IMR-90 (cell line): ENCODE data around the gene NMNAT3. TPM values are rescaled to one million over a fixed set of nuclear protein-coding genes. Genes with fewer than 3 reads are reported as not detected.

Experiments
- ATAC-seq: fragments of 200-7000 bp; cut with Tn5 transposase; 2 replicates; pipeline ENCODE4 v1.9.1; 2020; ENCODE audit warnings: low read depth, mild to moderate bottlenecking, moderate library complexity
- Bru-seq: library from RNA; stranded (reverse); fragments of 400-500 nt; gene quantifications from one replicate; lab custom pipeline; 2021; lab: Mats Ljungman, UMichigan
- BruChase-seq, 2 experiments: library from RNA; stranded (reverse); fragments of 400-500 nt; gene quantifications; one replicate each; lab custom pipeline; 2021; lab: Mats Ljungman, UMichigan
- BruUV-seq: library from RNA; stranded (reverse); fragments of 400-500 nt; replicated peaks from 2 replicates; lab custom pipeline; 2021; lab: Mats Ljungman, UMichigan
- CTCF ChIA-PET: fragments of 300-600 bp; formaldehyde crosslinking; extraction: SDS; loops from one replicate; lab custom pipeline; 2021; ENCODE audit warnings: antibody characterized with exemption; lab: Yijun Ruan, JAX
- POLR2A ChIA-PET: fragments of 300-600 bp; sonication (Branson Sonifier 250); formaldehyde crosslinking; loops from one replicate; lab custom pipeline; 2022; ENCODE audit warnings: antibody characterized with exemption; ENCODE audit not compliant: unreplicated experiment; lab: Charles Lee
- DNase-seq: peaks from one replicate; pipeline ENCODE4 v3.0.0; 2013
- H2AFZ ChIP-seq: replicated peaks from 2 replicates; pipeline ENCODE3; 2013; ENCODE audit warnings: low read length, mild to moderate bottlenecking; ENCODE audit not compliant: poor library complexity
- H2AK5ac ChIP-seq: 2 replicates; pipeline ENCODE4 v1.6.1; 2013; ENCODE audit warnings: low read depth, low read length, inconsistent platforms
- H2AK9ac ChIP-seq: replicated peaks from 2 replicates; pipeline ENCODE3; 2013; ENCODE audit warnings: mild to moderate bottlenecking, low read depth, low read length, moderate library complexity; ENCODE audit not compliant: poor library complexity
- H2BK120ac ChIP-seq: 2 replicates; pipeline ENCODE4 v1.6.1; 2013; ENCODE audit warnings: low read depth, low read length, inconsistent platforms
- H2BK15ac ChIP-seq: 3 replicates; pipeline ENCODE4 v1.6.1; 2013; ENCODE audit warnings: low read depth, low read length, inconsistent platforms
- H2BK20ac ChIP-seq: 2 replicates; pipeline ENCODE4 v1.6.1; 2013; ENCODE audit warnings: low read depth, mild to moderate bottlenecking, inconsistent platforms, low read length, moderate library complexity
- H2BK5ac ChIP-seq: 2 replicates; pipeline ENCODE4 v1.6.1; 2013; ENCODE audit warnings: mild to moderate bottlenecking, low read depth, low read length, inconsistent platforms; ENCODE audit not compliant: poor library complexity, severe bottlenecking
- H3K14ac ChIP-seq: replicated peaks from 2 replicates; pipeline ENCODE4 v1.6.1; 2013; ENCODE audit warnings: low read depth, low read length, inconsistent platforms
- H3K18ac ChIP-seq: 2 replicates; pipeline ENCODE4 v1.6.1; 2013; ENCODE audit warnings: low read depth, low read length, control low read depth
- H3K23ac ChIP-seq: 2 replicates; pipeline ENCODE4 v1.6.1; 2013; ENCODE audit warnings: low read depth, low read length, inconsistent platforms
- H3K27ac ChIP-seq: 2 replicates; pipeline ENCODE4 v1.5.1; 2013; ENCODE audit warnings: mild to moderate bottlenecking, control low read depth, low read length; ENCODE audit not compliant: insufficient read depth
- H3K27me3 ChIP-seq: 2 replicates; pipeline ENCODE4 v1.6.1; 2013; ENCODE audit warnings: low read length; ENCODE audit not compliant: control insufficient read depth, insufficient read depth
- H3K36me3 ChIP-seq: 2 replicates; pipeline ENCODE4 v1.6.1; 2013; ENCODE audit warnings: low read length, mixed read lengths; ENCODE audit not compliant: control insufficient read depth, insufficient read depth
- H3K4ac ChIP-seq: 2 replicates; pipeline ENCODE4 v1.6.1; 2013; ENCODE audit warnings: low read depth, low read length, inconsistent platforms
- H3K4me1 ChIP-seq: 2 replicates; pipeline ENCODE4 v1.6.1; 2013; ENCODE audit warnings: low read length, mixed read lengths; ENCODE audit not compliant: control insufficient read depth, insufficient read depth
- H3K4me2 ChIP-seq: 2 replicates; pipeline ENCODE4 v1.6.1; 2013; ENCODE audit warnings: low read depth, mild to moderate bottlenecking, control low read depth, low read length, moderate library complexity
- H3K4me3 ChIP-seq: 2 replicates; pipeline ENCODE4 v1.5.1; 2013; ENCODE audit warnings: low read depth, mild to moderate bottlenecking, control low read depth, low read length, moderate library complexity; ENCODE audit not compliant: insufficient read depth
- H3K56ac ChIP-seq: 2 replicates; pipeline ENCODE4 v1.6.1; 2013; ENCODE audit warnings: low read length, inconsistent platforms; ENCODE audit not compliant: insufficient read depth; ENCODE audit errors: extremely low read depth
- H3K79me1 ChIP-seq, 2 experiments: 2 replicates each; pipeline ENCODE4 v1.6.1; 2013; ENCODE audit warnings: low read length in 2 of 2, inconsistent platforms in 1 of 2, low read depth in 1 of 2
- H3K9ac ChIP-seq: 2 replicates; pipeline ENCODE4 v1.6.1; 2013; ENCODE audit warnings: low read depth, low read length, control low read depth
- H3K9me1 ChIP-seq: 2 replicates; pipeline ENCODE4 v1.6.1; 2013; ENCODE audit warnings: low read length, inconsistent platforms; ENCODE audit not compliant: insufficient read depth
- H3K9me3 ChIP-seq: 2 replicates; pipeline ENCODE4 v1.6.1; 2013; ENCODE audit warnings: low read length; ENCODE audit not compliant: control insufficient read depth, insufficient read depth
- H4K20me1 ChIP-seq: 2 replicates; pipeline ENCODE4 v1.6.1; 2013; ENCODE audit warnings: low read length, inconsistent platforms; ENCODE audit not compliant: insufficient read depth
- H4K5ac ChIP-seq: 2 replicates; pipeline ENCODE4 v1.6.1; 2013; ENCODE audit warnings: mild to moderate bottlenecking, low read depth, low read length, control low read depth
- H4K8ac ChIP-seq, 2 experiments: 2 replicates each; pipeline ENCODE4 v1.6.1; 2013; ENCODE audit warnings: low read depth in 2 of 2, low read length in 2 of 2, control low read depth in 1 of 2, inconsistent platforms in 1 of 2
- H4K91ac ChIP-seq: 2 replicates; pipeline ENCODE4 v1.6.1; 2013; ENCODE audit warnings: low read depth, low read length, inconsistent platforms; ENCODE audit not compliant: insufficient read depth
- BHLHE40 ChIP-seq: fragments of 150-350 bp; IDR thresholded peaks from 2 replicates; pipeline ENCODE4 v1.6.1; 2016; ENCODE audit warnings: mild to moderate bottlenecking, low read depth, low read length
- CEBPB ChIP-seq: IDR thresholded peaks from 2 replicates; pipeline ENCODE4 v1.6.1; 2012; ENCODE audit warnings: low read depth, low read length, improper control_type of control experiment
- CHD1 ChIP-seq: IDR thresholded peaks from 2 replicates; pipeline ENCODE4 v1.6.1; 2012; ENCODE audit warnings: low read depth, low read length, improper control_type of control experiment
- FOS ChIP-seq: fragments of 150-350 bp; IDR thresholded peaks from 2 replicates; pipeline ENCODE4 v1.6.1; 2016; ENCODE audit warnings: low read depth, low read length
- MAZ ChIP-seq: IDR thresholded peaks from 2 replicates; pipeline ENCODE4 v1.6.1; 2012; ENCODE audit warnings: low read depth, mild to moderate bottlenecking, low read length, improper control_type of control experiment, moderate library complexity, borderline replicate concordance
- MXI1 ChIP-seq: IDR thresholded peaks from 2 replicates; pipeline ENCODE4 v1.6.1; 2012; ENCODE audit warnings: low read depth, mild to moderate bottlenecking, low read length, moderate library complexity, borderline replicate concordance
- NFE2L2 ChIP-seq: fragments of 150-350 bp; IDR thresholded peaks from 2 replicates; pipeline ENCODE4 v1.6.1; 2016; ENCODE audit warnings: low read depth, mild to moderate bottlenecking, low read length
- POLR2A ChIP-seq: IDR thresholded peaks from 2 replicates; pipeline ENCODE4 v1.6.1; 2012; ENCODE audit warnings: mild to moderate bottlenecking, low read depth, low read length
- RAD21 ChIP-seq: IDR thresholded peaks from 2 replicates; pipeline ENCODE4 v1.6.1; 2012; ENCODE audit warnings: low read length, improper control_type of control experiment
- RCOR1 ChIP-seq: IDR thresholded peaks from 2 replicates; pipeline ENCODE4 v1.6.1; 2012; ENCODE audit warnings: mild to moderate bottlenecking, low read length, improper control_type of control experiment; ENCODE audit not compliant: insufficient replicate concordance
- RFX5 ChIP-seq: IDR thresholded peaks from 2 replicates; pipeline ENCODE4 v1.8.0; 2012; ENCODE audit warnings: low read depth, mild to moderate bottlenecking, low read length, moderate library complexity
- SMC3 ChIP-seq: fragments of 150-350 bp; IDR thresholded peaks from 2 replicates; pipeline ENCODE4 v1.6.1; 2016; ENCODE audit warnings: low read depth, mild to moderate bottlenecking, antibody characterized with exemption, low read length, moderate library complexity
- WGBS, 2 experiments: methylation state at CpG; one replicate each; pipeline versions ENCODE4 v1.1.5 to v1.1.7; 2013; ENCODE audit warnings: missing lambda C conversion rate in 2 of 2; ENCODE audit not compliant: insufficient read length in 1 of 2; ENCODE audit errors: extremely low coverage in 2 of 2; 5-methylcytosine and 5-hydroxymethylcytosine counted together
- dilution Hi-C: fragments of 300-500 bp; cut with HindIII; formaldehyde crosslinking; loops from one replicate; pipeline ENCODE4 v1.14.3; 2018; ENCODE audit warnings: low sequenced_read_pairs; ENCODE audit not compliant: unreplicated experiment
- in situ Hi-C: fragments of 300-500 bp; cut with MboI; formaldehyde crosslinking; loops from 3 replicates; pipeline ENCODE4 v1.14.3; 2019; ENCODE audit warnings: low sequenced_read_pairs, inconsistent platforms, mixed read lengths
- intact Hi-C: fragments of 100-400 bp; cut with micrococcal nuclease; formaldehyde crosslinking; loops from 2 replicates; pipeline ENCODE4 v1.10.0; 2022
- long read RNA-seq: library from polyadenylated mRNA; unstranded; transcript quantifications from one replicate; pipeline ENCODE4 v2.0.0, GENCODE V29; 2021; ENCODE audit not compliant: unreplicated experiment
- polyA plus RNA-seq, 3 experiments: library from polyadenylated mRNA; depleted of rRNA; stranded (reverse); fragments of >200 nt; gene quantifications; 2 replicates each; pipeline ENCODE4 v1.2.3, GENCODE V29; 2012; ENCODE audit warnings: low replicate concordance in 1 of 3
- total RNA-seq: library from RNA; depleted of rRNA; stranded (reverse); fragments of >200 nt; gene quantifications from 2 replicates; pipeline ENCODE4 v1.2.3, GENCODE V29; 2012; rRNA removed
- TF ChIP-seq, protein P1 (sequence below): fragments of 150-350 bp; IDR thresholded peaks from 2 replicates; pipeline ENCODE4 v1.6.1; 2017; ENCODE audit warnings: mild to moderate bottlenecking, antibody characterized with exemption, low read length, low read depth
- TF ChIP-seq, protein P2 (sequence below): fragments of 150-350 bp; IDR thresholded peaks from 2 replicates; pipeline ENCODE4 v1.6.1; 2016; ENCODE audit warnings: low read depth, mild to moderate bottlenecking, low read length, moderate library complexity, borderline replicate concordance

NMNAT3 gene
- total RNA-seq: under 0.01 and 0.36 TPM in 2 replicates
- polyA plus RNA-seq (2012; rRNA removed): 0.12 and 0.47 TPM in 2 replicates
- 0.19 and 0.42 TPM in 2 replicates for polyA plus RNA-seq (2012; cell fraction: cytosol; rRNA removed)
- 0.23 and 0.34 TPM in 2 replicates for polyA plus RNA-seq (2012; cell fraction: nucleus; rRNA removed; ENCODE audit: low replicate concordance)
- Bru-seq, nascent RNA: percentile 7 among the genes with signal in this experiment
- percentile 4 among the genes with signal in this experiment for BruChase-seq, experiment 1, labeled RNA remaining after a 6-hour chase
- percentile 6 among the genes with signal in this experiment for BruChase-seq, experiment 2, labeled RNA remaining after a 2-hour chase
- long read RNA-seq, partial matches to known transcripts: 0 of 1 reads
- long read RNA-seq, other reads (novel, unspliced or antisense): 1 of 1 reads

GRCh38 chr3:139677388-139678155 lies at the start of gene NMNAT3:
TSS of gene NMNAT3 (minus strand) at chr3:139677972. CDS start at chr3:139627724, 50,248 bp downstream.
- H3K4me2 ChIP-seq: peak within 1 kb of the TSS; percentile 59
- POLR2A ChIA-PET: no interaction called here
- no peak within 1 kb of the TSS for H2AK5ac ChIP-seq
- TF ChIP-seq MAZ: no peak
- TF ChIP-seq RCOR1: no peak
- TF ChIP-seq CEBPB: no peak
- TF ChIP-seq, protein P1, sequence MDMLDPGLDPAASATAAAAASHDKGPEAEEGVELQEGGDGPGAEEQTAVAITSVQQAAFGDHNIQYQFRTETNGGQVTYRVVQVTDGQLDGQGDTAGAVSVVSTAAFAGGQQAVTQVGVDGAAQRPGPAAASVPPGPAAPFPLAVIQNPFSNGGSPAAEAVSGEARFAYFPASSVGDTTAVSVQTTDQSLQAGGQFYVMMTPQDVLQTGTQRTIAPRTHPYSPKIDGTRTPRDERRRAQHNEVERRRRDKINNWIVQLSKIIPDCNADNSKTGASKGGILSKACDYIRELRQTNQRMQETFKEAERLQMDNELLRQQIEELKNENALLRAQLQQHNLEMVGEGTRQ: no peak
- no peak for TF ChIP-seq BHLHE40
- no peak for TF ChIP-seq SMC3
- no peak for TF ChIP-seq RAD21
- TF ChIP-seq POLR2A: no peak
- no peak for TF ChIP-seq NFE2L2
- TF ChIP-seq FOS: no peak
- TF ChIP-seq, protein P2, sequence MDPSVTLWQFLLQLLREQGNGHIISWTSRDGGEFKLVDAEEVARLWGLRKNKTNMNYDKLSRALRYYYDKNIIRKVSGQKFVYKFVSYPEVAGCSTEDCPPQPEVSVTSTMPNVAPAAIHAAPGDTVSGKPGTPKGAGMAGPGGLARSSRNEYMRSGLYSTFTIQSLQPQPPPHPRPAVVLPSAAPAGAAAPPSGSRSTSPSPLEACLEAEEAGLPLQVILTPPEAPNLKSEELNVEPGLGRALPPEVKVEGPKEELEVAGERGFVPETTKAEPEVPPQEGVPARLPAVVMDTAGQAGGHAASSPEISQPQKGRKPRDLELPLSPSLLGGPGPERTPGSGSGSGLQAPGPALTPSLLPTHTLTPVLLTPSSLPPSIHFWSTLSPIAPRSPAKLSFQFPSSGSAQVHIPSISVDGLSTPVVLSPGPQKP: no peak
- no peak for TF ChIP-seq RFX5
- TF ChIP-seq MXI1: no peak
- no peak for TF ChIP-seq CHD1

More at GRCh38 chr3:139677388-139678155, at the start of gene NMNAT3:
- Histone ChIP-seq H3K36me3 (no peaks in the 10 kb centered on the region), H2BK20ac (no peak within 1 kb of the TSS), H4K91ac (no peak within 1 kb of the TSS), H2AFZ (peak within 1 kb of the TSS; percentile 89), H3K79me1 (no peaks in the 10 kb centered on the region), H2BK5ac (no peak within 1 kb of the TSS), H3K23ac (no peak within 1 kb of the TSS), H3K56ac (no peak within 1 kb of the TSS), H3K9ac (no peak within 1 kb of the TSS), H3K4me1 (no peaks in the 10 kb centered on the region), H2BK120ac (no peak within 1 kb of the TSS), H2AK9ac (no peak within 1 kb of the TSS), H3K18ac (no peak within 1 kb of the TSS), H3K9me1 (no peaks in the 10 kb centered on the region), H2BK15ac (no peak within 1 kb of the TSS), H3K4me3 (peak within 1 kb of the TSS; percentile 39), H4K20me1 (no peaks in the 10 kb centered on the region), H4K5ac (no peak within 1 kb of the TSS), H4K8ac (no peak within 1 kb of the TSS), H3K9me3 (no peaks in the 10 kb centered on the region), H3K27me3 (peaks cover 4% of the 10 kb centered on the region; the same call in 1 of the 2 replicates), H3K4ac (no peak within 1 kb of the TSS), H3K14ac (no peak within 1 kb of the TSS), H3K27ac (no peak within 1 kb of the TSS)
- in situ Hi-C loops (no loop called here), dilution Hi-C loops (no loop called here), intact Hi-C loops (no loop called here)
- peak; percentile 7 for DNase-seq
- no TSS peak for BruUV-seq
- CTCF ChIA-PET: no interaction called here
- ATAC-seq: peak; percentile 99
- WGBS, 2 experiments: 6% methylated on average over 23 of the region's 65 CpGs; no CpG with 5 or more reads in 1 of the 2 experiments
